ENCODE data around the gene GALNT16. TPM values are rescaled to one million over a fixed set of nuclear protein-coding genes. Genes with fewer than 3 reads are reported as not detected.

The GALNT16 gene
- total RNA-seq, 1 donor from 2014 or later = 36.7 TPM

DNA sequence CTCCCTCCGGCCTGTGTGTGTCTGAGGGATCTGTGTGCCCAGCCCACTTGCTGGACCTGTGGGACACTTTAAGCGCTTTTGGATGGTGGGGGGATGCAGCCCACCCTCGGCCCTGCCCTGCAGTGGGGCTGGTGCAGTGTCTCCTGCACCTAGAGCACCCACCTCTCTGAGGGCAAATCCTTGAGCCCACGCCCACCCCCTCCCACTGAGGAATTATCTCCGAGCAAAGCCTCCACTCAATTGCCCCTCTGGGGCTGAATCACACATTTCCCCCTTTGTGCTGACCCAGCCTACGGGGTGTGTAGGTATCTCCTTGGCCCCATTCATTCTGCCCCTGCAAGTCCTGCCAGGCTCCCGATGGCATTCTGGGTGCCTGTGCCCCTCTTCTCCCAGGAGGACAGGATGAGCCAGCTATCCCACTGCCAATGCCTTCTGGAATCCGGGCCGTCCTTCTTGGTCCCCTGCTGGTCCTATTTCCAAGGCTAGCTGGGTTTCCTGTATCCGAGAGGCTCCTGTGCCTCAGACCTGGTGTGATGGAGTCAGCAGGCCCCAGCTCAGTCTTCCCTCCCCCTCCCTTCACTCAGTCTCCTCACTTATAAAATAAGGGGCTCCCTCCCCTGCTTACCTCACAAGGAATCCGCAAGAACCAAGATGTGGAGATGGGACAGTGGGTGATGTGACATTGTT is 89.3 kb downstream of the GALNT16 start:
- Mint-ChIP-seq H3K4me1 (ENCODE audit: low read depth) (peaks cover under 1% of the 10 kb centered on the region), H3K27me3 (ENCODE audit: low read depth) (no peaks in the 10 kb centered on the region), H3K9me3 (ENCODE audit: low read depth) (no peaks in the 10 kb centered on the region), H3K27ac (ENCODE audit: unreplicated experiment) (no peak overlapping the region), H3K36me3 (ENCODE audit: low read depth) (peaks cover 19% of the 10 kb centered on the region), H3K4me3 (ENCODE audit: unreplicated experiment) (no peak overlapping the region)
- TF ChIP-seq, protein P1, sequence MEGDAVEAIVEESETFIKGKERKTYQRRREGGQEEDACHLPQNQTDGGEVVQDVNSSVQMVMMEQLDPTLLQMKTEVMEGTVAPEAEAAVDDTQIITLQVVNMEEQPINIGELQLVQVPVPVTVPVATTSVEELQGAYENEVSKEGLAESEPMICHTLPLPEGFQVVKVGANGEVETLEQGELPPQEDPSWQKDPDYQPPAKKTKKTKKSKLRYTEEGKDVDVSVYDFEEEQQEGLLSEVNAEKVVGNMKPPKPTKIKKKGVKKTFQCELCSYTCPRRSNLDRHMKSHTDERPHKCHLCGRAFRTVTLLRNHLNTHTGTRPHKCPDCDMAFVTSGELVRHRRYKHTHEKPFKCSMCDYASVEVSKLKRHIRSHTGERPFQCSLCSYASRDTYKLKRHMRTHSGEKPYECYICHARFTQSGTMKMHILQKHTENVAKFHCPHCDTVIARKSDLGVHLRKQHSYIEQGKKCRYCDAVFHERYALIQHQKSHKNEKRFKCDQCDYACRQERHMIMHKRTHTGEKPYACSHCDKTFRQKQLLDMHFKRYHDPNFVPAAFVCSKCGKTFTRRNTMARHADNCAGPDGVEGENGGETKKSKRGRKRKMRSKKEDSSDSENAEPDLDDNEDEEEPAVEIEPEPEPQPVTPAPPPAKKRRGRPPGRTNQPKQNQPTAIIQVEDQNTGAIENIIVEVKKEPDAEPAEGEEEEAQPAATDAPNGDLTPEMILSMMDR (IDR thresholded peaks at IDR 0.05) = no peak
- DNase-seq (ENCODE audit: low spot score) = no peak

DNA sequence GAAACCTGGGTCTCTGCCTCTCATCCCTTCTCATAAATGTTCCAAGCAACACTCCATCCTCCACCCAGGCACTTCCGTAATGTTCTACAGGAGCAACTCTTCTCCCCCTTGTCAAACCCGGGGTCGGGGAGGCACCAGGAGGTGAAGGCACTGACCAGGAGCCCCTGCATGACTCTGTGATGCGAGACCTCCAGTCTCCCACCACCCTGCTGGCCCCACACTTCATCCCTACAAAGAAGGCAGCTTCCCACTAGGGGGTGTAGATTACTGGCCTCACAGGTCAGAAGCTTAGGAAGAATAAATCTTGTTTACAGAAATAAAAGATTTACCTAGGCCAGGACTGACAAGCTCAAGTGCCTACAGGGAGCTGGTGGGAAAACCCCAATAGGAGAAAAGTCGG is 90.9 kb downstream of the GALNT16 start:
- peaks cover 15% of the 10 kb centered on the region for H3K4me1 Mint-ChIP-seq (ENCODE audit: low read depth)
- DNase-seq (ENCODE audit: low spot score) = no peak
- H3K9me3 Mint-ChIP-seq (ENCODE audit: low read depth) = no peaks in the 10 kb centered on the region
- TF ChIP-seq, protein P1 (IDR thresholded peaks at IDR 0.05) = no peak
- H3K27ac Mint-ChIP-seq (ENCODE audit: unreplicated experiment) = no peak overlapping the region
- H3K4me3 Mint-ChIP-seq (ENCODE audit: unreplicated experiment) = no peak overlapping the region
- no peaks in the 10 kb centered on the region for H3K27me3 Mint-ChIP-seq (ENCODE audit: low read depth)
- H3K36me3 Mint-ChIP-seq (ENCODE audit: low read depth) = peaks cover 20% of the 10 kb centered on the region

DNA sequence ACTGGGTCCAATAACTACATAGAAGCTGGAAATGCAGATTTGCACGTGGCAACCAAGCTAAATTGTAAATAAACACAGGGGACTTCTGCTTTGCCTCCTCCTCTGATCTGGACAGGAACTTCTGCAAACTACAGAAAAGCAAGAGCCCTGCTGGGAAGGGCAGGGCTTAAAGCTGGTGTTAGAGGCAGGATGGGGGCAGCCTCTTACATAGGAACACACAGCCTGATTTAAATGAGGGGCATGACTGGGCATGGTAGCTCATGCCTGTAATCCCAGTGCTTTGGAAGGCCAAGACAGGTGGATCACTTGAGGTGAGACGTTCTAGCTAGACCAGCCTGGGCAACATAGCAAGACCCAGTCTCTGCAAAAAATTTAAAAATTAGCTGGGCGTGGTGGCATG is 91.4 kb downstream of the GALNT16 start:
- Mint-ChIP-seq H3K36me3 (ENCODE audit: low read depth) (peaks cover 20% of the 10 kb centered on the region), H3K4me1 (ENCODE audit: low read depth) (peaks cover 19% of the 10 kb centered on the region), H3K4me3 (ENCODE audit: unreplicated experiment) (no peak overlapping the region), H3K27ac (ENCODE audit: unreplicated experiment) (no peak overlapping the region), H3K9me3 (ENCODE audit: low read depth) (no peaks in the 10 kb centered on the region), H3K27me3 (ENCODE audit: low read depth) (no peaks in the 10 kb centered on the region)
- TF ChIP-seq, protein P1 (IDR thresholded peaks at IDR 0.05) = no peak
- no peak for DNase-seq (ENCODE audit: low spot score)

DNA sequence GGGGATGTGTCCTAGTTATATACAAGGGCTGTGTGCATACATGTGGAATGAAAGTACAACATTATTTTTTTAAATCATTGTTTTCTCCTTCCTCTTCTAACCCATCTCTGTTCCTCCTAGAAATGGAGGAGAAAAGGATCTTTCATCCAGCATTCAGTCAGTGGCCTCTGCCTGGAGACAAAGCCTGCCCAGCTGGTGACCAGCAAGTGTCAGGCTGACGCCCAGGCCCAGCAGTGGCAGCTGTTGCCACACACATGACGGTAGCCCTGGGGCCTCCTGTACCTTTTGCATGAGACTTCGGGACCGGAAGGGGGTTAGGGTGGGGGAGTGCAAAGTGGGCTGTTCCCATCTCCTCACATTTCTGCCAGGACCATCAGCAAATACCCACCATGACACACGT is 92.0 kb downstream of the GALNT16 start:
- no peak for DNase-seq (ENCODE audit: low spot score)
- TF ChIP-seq, protein P1 (IDR thresholded peaks at IDR 0.05) = no peak
- Mint-ChIP-seq H3K36me3 (ENCODE audit: low read depth) (peaks cover 20% of the 10 kb centered on the region), H3K27me3 (ENCODE audit: low read depth) (no peaks in the 10 kb centered on the region), H3K4me1 (ENCODE audit: low read depth) (peaks cover 19% of the 10 kb centered on the region), H3K4me3 (ENCODE audit: unreplicated experiment) (no peak overlapping the region), H3K9me3 (ENCODE audit: low read depth) (no peaks in the 10 kb centered on the region), H3K27ac (ENCODE audit: unreplicated experiment) (no peak overlapping the region)

DNA sequence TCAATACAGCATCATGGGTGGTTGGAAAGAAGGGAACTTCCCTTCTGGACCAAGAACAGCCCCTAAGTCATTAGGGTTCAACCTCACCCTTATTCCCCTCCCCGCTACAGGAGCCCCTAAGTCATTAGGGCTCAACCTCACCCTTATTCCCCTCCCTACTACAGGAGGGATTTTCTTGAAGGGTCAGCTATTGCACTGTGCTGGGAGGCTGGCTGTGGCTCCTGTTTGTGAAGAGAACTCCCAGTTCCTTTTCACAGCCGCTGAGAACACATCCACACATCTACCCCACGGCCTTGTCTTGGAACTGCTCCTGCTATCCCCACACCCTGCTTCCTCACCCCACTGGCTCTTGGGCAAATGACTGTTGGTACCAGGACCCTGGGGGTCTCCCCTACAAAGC is 93.2 kb downstream of the GALNT16 start:
- TF ChIP-seq, protein P1 (IDR thresholded peaks at IDR 0.05) = no peak
- Mint-ChIP-seq H3K9me3 (ENCODE audit: low read depth) (no peaks in the 10 kb centered on the region), H3K27me3 (ENCODE audit: low read depth) (no peaks in the 10 kb centered on the region), H3K27ac (ENCODE audit: unreplicated experiment) (no peak overlapping the region), H3K36me3 (ENCODE audit: low read depth) (peaks cover 17% of the 10 kb centered on the region), H3K4me3 (ENCODE audit: unreplicated experiment) (no peak overlapping the region), H3K4me1 (ENCODE audit: low read depth) (peaks cover 19% of the 10 kb centered on the region)
- DNase-seq (ENCODE audit: low spot score) = no peak

Data from chondrocyte (in vitro differentiated cells).